Esophagus muscularis mucosa (tissue), 4 donors: ENCODE data around the gene MAPK4. TPM values are rescaled to one million over a fixed set of nuclear protein-coding genes. Genes with fewer than 3 reads are reported as not detected.

Experiments used
- DNase-seq: peaks from one replicate; pipeline ENCODE4 v3.0.0-alpha.2; 2017; ENCODE audit errors: extremely low spot score
- H3K27ac ChIP-seq, 4 donors: fragments of 200-600 bp; sonication (generic); replicated peaks in 1 of 4; 1 replicate in 3 of 4; 2 replicates in 1 of 4; pipeline ENCODE4 v1.5.1; 2016 to 2019; ENCODE audit warnings: mild to moderate bottlenecking in 1 of 4
- H3K27me3 ChIP-seq, 4 donors: fragments of 200-600 bp; sonication (generic); one replicate each; pipeline versions ENCODE4 v1.5.1 to v1.6.0; 2016 to 2019
- H3K36me3 ChIP-seq, 4 donors: fragments of 200-600 bp; sonication (generic); one replicate each; pipeline ENCODE4 v1.5.1; 2016 to 2019
- H3K4me1 ChIP-seq, 4 donors: fragments of 200-600 bp; sonication (generic); one replicate each; pipeline ENCODE4 v1.5.1; 2016 to 2019
- H3K4me3 ChIP-seq, 4 donors: fragments of 200-600 bp; sonication (generic); 1 replicate in 2 of 4; 2 replicates in 2 of 4; pipeline ENCODE4 v1.5.1; 2016 to 2019; ENCODE audit warnings: mild to moderate bottlenecking in 4 of 4, moderate library complexity in 1 of 4
- H3K9me3 ChIP-seq, 4 donors: fragments of 200-600 bp; sonication (generic); 1 replicate in 3 of 4; 2 replicates in 1 of 4; pipeline ENCODE4 v1.5.1; 2016 to 2019
- CTCF ChIP-seq, 3 experiments: fragments of 200-600 bp in 2 of 3; fragments of 450-650 bp in 1 of 3; sonication (generic) in 2 of 3; IDR thresholded peaks; one replicate each; pipeline ENCODE4 v1.5.1; 2017 to 2019; ENCODE audit warnings: antibody characterized with exemption in 3 of 3, mild to moderate bottlenecking in 2 of 3, moderate library complexity in 1 of 3
- EP300 ChIP-seq: sonication (generic); formaldehyde crosslinking; IDR thresholded peaks from one replicate; pipeline ENCODE4 v1.6.1; 2017; ENCODE audit warnings: antibody characterized with exemption
- POLR2A ChIP-seq: fragments of 450-650 bp; IDR thresholded peaks from one replicate; pipeline ENCODE4 v1.6.1; 2017; ENCODE audit warnings: antibody characterized with exemption, moderate library complexity, mild to moderate bottlenecking, low read depth
- POLR2AphosphoS5 ChIP-seq, 2 donors: sonication (generic); formaldehyde crosslinking; IDR thresholded peaks; one replicate each; pipeline ENCODE4 v1.6.1; 2017; ENCODE audit warnings: antibody characterized with exemption in 2 of 2
- WGBS: methylation state at CpG from one replicate; pipeline ENCODE4 v1.1.5; 2018; 5-methylcytosine and 5-hydroxymethylcytosine counted together
- intact Hi-C: fragments of 100-400 bp; cut with DNase I; formaldehyde crosslinking; loops from one replicate; pipeline ENCODE4 v1.15.1; 2023
- total RNA-seq, 4 donors: library from RNA; depleted of rRNA; stranded (reverse); fragments of >200 nt; gene quantifications; one replicate each; pipeline versions ENCODE4 v1.1.0 to v1.2.1, GENCODE V29; 2016

Gene MAPK4
- total RNA-seq, 4 donors from 2014 or later, result 6.2 to 14.5 (median 9.6) TPM

GRCh38 chr18:50754297-50754696 lies 194.4 kb downstream of the MAPK4 start:
- Histone ChIP-seq H3K36me3 (no peaks in the 10 kb centered on the region), H3K9me3 (no peaks in the 10 kb centered on the region), H3K4me3 (no peak overlapping the region), H3K27me3 (peaks cover 0 to 5% (median 0%) of the 10 kb centered on the region in 4 donors), H3K4me1 (peaks cover 0 to 17% (median 10%) of the 10 kb centered on the region in 4 donors), H3K27ac (no peak overlapping the region)
- intact Hi-C loops, result no loop called here
- DNase-seq, result peak; percentile 66
- WGBS, result 100% methylated on average over 3 of the region's 3 CpGs
- no peak for TF ChIP-seq POLR2A
- TF ChIP-seq CTCF (IDR thresholded peaks at IDR 0.05), result no peak
- no peak for TF ChIP-seq POLR2AphosphoS5 (IDR thresholded peaks at IDR 0.05)
- no peak for TF ChIP-seq EP300

GRCh38 chr18:50757358-50757757 lies 197.5 kb downstream of the MAPK4 start:
- peak; percentile 64 for DNase-seq
- Histone ChIP-seq H3K9me3 (no peaks in the 10 kb centered on the region), H3K4me1 (peaks cover 0 to 17% (median 10%) of the 10 kb centered on the region in 4 donors), H3K27me3 (no peaks in the 10 kb centered on the region), H3K27ac (no peak overlapping the region), H3K36me3 (no peaks in the 10 kb centered on the region), H3K4me3 (no peak overlapping the region)
- intact Hi-C loops, result no loop called here
- TF ChIP-seq CTCF (IDR thresholded peaks at IDR 0.05) (no peak), EP300 (no peak), POLR2AphosphoS5 (IDR thresholded peaks at IDR 0.05) (no peak), POLR2A (no peak)
- WGBS, result 79% methylated on average over 7 of the region's 7 CpGs

- no peaks in the 10 kb centered on the region for H3K4me1 ChIP-seq
- peaks cover 0 to 32% (median 23%) of the 10 kb centered on the region in 4 donors for H3K9me3 ChIP-seq
- no peaks in the 10 kb centered on the region for H3K27me3 ChIP-seq
- TF ChIP-seq CTCF (IDR thresholded peaks at IDR 0.05) (no peak), EP300 (no peak), POLR2A (no peak), POLR2AphosphoS5 (IDR thresholded peaks at IDR 0.05) (no peak)
- H3K27ac ChIP-seq, result no peak overlapping the region
- no peaks in the 10 kb centered on the region for H3K36me3 ChIP-seq
- DNase-seq, result no peak
- intact Hi-C loops, result no loop called here
- H3K4me3 ChIP-seq, result no peak overlapping the region
Measured at GRCh38 chr18:50769463-50769862, 209.6 kb downstream of the MAPK4 start.

- WGBS, result 93% methylated on average over 5 of the region's 9 CpGs
- intact Hi-C loops, result no loop called here
- H3K27me3 ChIP-seq, result no peaks in the 10 kb centered on the region
Measured at GRCh38 chr18:50775207-50775606, 215.3 kb downstream of the MAPK4 start.

More at GRCh38 chr18:50775207-50775606, 215.3 kb downstream of the MAPK4 start:
- H3K36me3 ChIP-seq, result no peaks in the 10 kb centered on the region
- TF ChIP-seq EP300, result no peak
- no peak for TF ChIP-seq CTCF (IDR thresholded peaks at IDR 0.05)
- TF ChIP-seq POLR2A, result no peak
- DNase-seq, result no peak
- H3K4me1 ChIP-seq, result no peaks in the 10 kb centered on the region
- H3K27ac ChIP-seq, result no peak overlapping the region
- peaks cover 0 to 6% (median 2%) of the 10 kb centered on the region in 4 donors for H3K9me3 ChIP-seq
- no peak overlapping the region for H3K4me3 ChIP-seq
